Measurements from ENCODE around the gene ATP10B. TPM values are rescaled to one million over a fixed set of nuclear protein-coding genes. Genes with fewer than 3 reads are reported as not detected.

Gene ATP10B
- total and polyA plus RNA-seq, 10 of the 15 experiments (the other 5 are each of a cell fraction or from before 2014, with no cell fraction given), result not detected

GRCh38 chr5:160701403-160701802, 150.6 kb downstream of the ATP10B start:
- Histone ChIP-seq H3K4me3 (no peak overlapping the region), H3K27ac (ENCODE audit: control insufficient read depth, insufficient read depth) (no peak overlapping the region), H4K20me1 (ENCODE audit: control insufficient read depth, insufficient read depth) (no peaks in the 10 kb centered on the region), H2AFZ (ENCODE audit: control insufficient read depth, low read depth, low read length) (no peak overlapping the region), H3K9me3 (replicated peaks; ENCODE audit: control insufficient read depth, insufficient read depth, low read length) (no peaks in the 10 kb centered on the region; the same call in 1 of the 3 replicates), H3K79me2 (ENCODE audit: control insufficient read depth, insufficient read depth, low read length) (no peaks in the 10 kb centered on the region), H3K27me3 (replicated peaks in 1 of 2; ENCODE audit: control insufficient read depth in 2 of 2, insufficient read depth in 2 of 2, low read length in 1 of 2) (no peaks in the 10 kb centered on the region), H3K9ac (ENCODE audit: control insufficient read depth, insufficient read depth, low read length) (no peak overlapping the region), H3K4me2 (ENCODE audit: control insufficient read depth, insufficient read depth) (no peak overlapping the region), H3K36me3 (ENCODE audit: control insufficient read depth in 2 of 2, insufficient read depth in 2 of 2, low read length in 1 of 2) (no peaks in the 10 kb centered on the region), H3K4me1 (ENCODE audit: control insufficient read depth, insufficient read depth, low read length) (peaks cover 6% of the 10 kb centered on the region; the same call in 1 of the 2 replicates)
- FAIRE-seq (no peak), ATAC-seq (no peak), DNase-seq (ENCODE audit: low read depth, low spot score) (no peak)
- intact Hi-C loops (cut with micrococcal nuclease; ENCODE audit: unreplicated experiment), result no loop called here
- in situ Hi-C loops (cut with MboI), result no loop called here
- no TSS peak for BruUV-seq (replicated peaks)
- TF ChIP-seq ZSCAN29 (IDR thresholded peaks at IDR 0.05) (no peak), HDAC6 (IDR thresholded peaks at IDR 0.05; ENCODE audit: unreplicated experiment) (no peak)
- SMC1A ChIA-PET (ENCODE audit: uncharacterized antibody, unreplicated experiment), result no interaction called here
- CTCF ChIA-PET, result no interaction called here
- RAD21 ChIA-PET (ENCODE audit: unreplicated experiment), result no interaction called here
- POLR2A ChIA-PET, result no interaction called here

GRCh38 chr5:160699301-160699700, 152.7 kb downstream of the ATP10B start:
- CTCF ChIA-PET, result interaction anchor here (1.1 to 2.3 kb wide), 2 partner anchors 158 to 261 kb away, joined by 3 to 6 read pairs; no protein-coding TSS in a partner anchor
- in situ Hi-C loops (cut with MboI), result no loop called here
- BruUV-seq (replicated peaks), result no TSS peak
- SMC1A ChIA-PET (ENCODE audit: uncharacterized antibody, unreplicated experiment), result no interaction called here
- H3K27me3 ChIP-seq (replicated peaks in 1 of 2; ENCODE audit: control insufficient read depth in 2 of 2, insufficient read depth in 2 of 2, low read length in 1 of 2), result no peaks in the 10 kb centered on the region
- POLR2A ChIA-PET, result no interaction called here
- no peaks in the 10 kb centered on the region for H4K20me1 ChIP-seq (ENCODE audit: control insufficient read depth, insufficient read depth)
- H3K27ac ChIP-seq (ENCODE audit: control insufficient read depth, insufficient read depth), result no peak overlapping the region
- DNase-seq (ENCODE audit: low read depth, low spot score), result no peak
- RAD21 ChIA-PET (ENCODE audit: unreplicated experiment), result no interaction called here
- no peak for ATAC-seq
- no peaks in the 10 kb centered on the region for H3K79me2 ChIP-seq (ENCODE audit: control insufficient read depth, insufficient read depth, low read length)
- H3K9me3 ChIP-seq (replicated peaks; ENCODE audit: control insufficient read depth, insufficient read depth, low read length), result no peaks in the 10 kb centered on the region; the same call in 2 of the 3 replicates
- WGBS (ENCODE audit: insufficient coverage, insufficient replicate concordance, low lambda C conversion rate, missing lambda C conversion rate), result 0% methylated on average over 1 of the region's 1 CpG
- H3K4me2 ChIP-seq (ENCODE audit: control insufficient read depth, insufficient read depth), result no peak overlapping the region
- no peak overlapping the region for H3K9ac ChIP-seq (ENCODE audit: control insufficient read depth, insufficient read depth, low read length)
- no peak overlapping the region for H2AFZ ChIP-seq (ENCODE audit: control insufficient read depth, low read depth, low read length)
- no peak for FAIRE-seq
- intact Hi-C loops (cut with micrococcal nuclease; ENCODE audit: unreplicated experiment), result no loop called here
- no peak overlapping the region for H3K4me3 ChIP-seq
- no peak for TF ChIP-seq CHD1 (IDR thresholded peaks at IDR 0.05; ENCODE audit: low read depth, low read length)
- peaks cover 6% of the 10 kb centered on the region; the same call in 1 of the 2 replicates for H3K4me1 ChIP-seq (ENCODE audit: control insufficient read depth, insufficient read depth, low read length)
- H3K36me3 ChIP-seq (ENCODE audit: control insufficient read depth in 2 of 2, insufficient read depth in 2 of 2, low read length in 1 of 2), result no peaks in the 10 kb centered on the region

All from GM12878 (cell line).